ENCODE results near the gene SPHK2.
A peak's percentile ranks its signal among the peaks of the same experiment; 100 is the strongest.

SPHK2 gene

GRCh38 chr19:48644355-48644754, 25.0 kb downstream of the SPHK2 start:
- Histone ChIP-seq H3K27ac (ENCODE audit: low read depth in 2 of 2, low read length in 2 of 2) (no peak overlapping the region), H3K9ac (ENCODE audit: low read depth in 1 of 2, low read length in 2 of 2) (no peak overlapping the region), H3K4me3 (ENCODE audit: low read length in 2 of 2) (no peak overlapping the region), H3K36me3 (ENCODE audit: control insufficient read depth in 2 of 2, insufficient read depth in 2 of 2, low read length in 2 of 2) (no peaks in the 10 kb centered on the region), H3K4me1 (ENCODE audit: control insufficient read depth in 2 of 2, insufficient read depth in 2 of 2, low read length in 2 of 2) (peaks cover 8 to 19% of the 10 kb centered on the region in 2 donors), H3K9me3 (ENCODE audit: control insufficient read depth in 2 of 2, low read length in 2 of 2) (no peaks in the 10 kb centered on the region), H3K27me3 (ENCODE audit: control insufficient read depth in 2 of 2, insufficient read depth in 2 of 2, low read length in 2 of 2) (peaks cover 0 to 11% of the 10 kb centered on the region in 2 donors)

GRCh38 chr19:48644839-48645619, 25.7 kb downstream of the SPHK2 start:
- H3K4me3 ChIP-seq (ENCODE audit: low read length in 2 of 2), result peak overlapping the region; percentile 53 to 64
- peaks cover 8 to 16% of the 10 kb centered on the region in 2 donors for H3K4me1 ChIP-seq (ENCODE audit: control insufficient read depth in 2 of 2, insufficient read depth in 2 of 2, low read length in 2 of 2)
- H3K27me3 ChIP-seq (ENCODE audit: control insufficient read depth in 2 of 2, insufficient read depth in 2 of 2, low read length in 2 of 2), result peaks cover 0 to 11% of the 10 kb centered on the region in 2 donors
- H3K36me3 ChIP-seq (ENCODE audit: control insufficient read depth in 2 of 2, insufficient read depth in 2 of 2, low read length in 2 of 2), result no peaks in the 10 kb centered on the region
- H3K27ac ChIP-seq (ENCODE audit: low read depth in 2 of 2, low read length in 2 of 2), result peak overlapping the region; percentile 52 to 75
- H3K9me3 ChIP-seq (ENCODE audit: control insufficient read depth in 2 of 2, low read length in 2 of 2), result no peaks in the 10 kb centered on the region
- peak overlapping the region; percentile 43 to 59 for H3K9ac ChIP-seq (ENCODE audit: low read depth in 1 of 2, low read length in 2 of 2)

GRCh38 chr19:48645620-48646000, 26.3 kb downstream of the SPHK2 start:
- Histone ChIP-seq H3K4me3 (ENCODE audit: low read length in 2 of 2) (peak overlapping the region; percentile 53 to 64), H3K4me1 (ENCODE audit: control insufficient read depth in 2 of 2, insufficient read depth in 2 of 2, low read length in 2 of 2) (peaks cover 8 to 15% of the 10 kb centered on the region in 2 donors), H3K27ac (ENCODE audit: low read depth in 2 of 2, low read length in 2 of 2) (peak overlapping the region; percentile 52 to 75)

GRCh38 chr19:48646001-48646721, 26.9 kb downstream of the SPHK2 start, which contains the start of gene CA11:
Gene CA11, minus strand, starts transcription at chr19:48646187. Its CDS starts 555 bp downstream, at chr19:48645632.
- H3K27me3 ChIP-seq (ENCODE audit: control insufficient read depth in 2 of 2, insufficient read depth in 2 of 2, low read length in 2 of 2), result peaks cover 0 to 11% of the 10 kb centered on the region in 2 donors
- H3K36me3 ChIP-seq (ENCODE audit: control insufficient read depth in 2 of 2, insufficient read depth in 2 of 2, low read length in 2 of 2), result no peaks in the 10 kb centered on the region
- peak within 1 kb of the TSS; percentile 43 to 59 for H3K9ac ChIP-seq (ENCODE audit: low read depth in 1 of 2, low read length in 2 of 2)
- peak within 1 kb of the TSS; percentile 53 to 64 for H3K4me3 ChIP-seq (ENCODE audit: low read length in 2 of 2)
- H3K4me1 ChIP-seq (ENCODE audit: control insufficient read depth in 2 of 2, insufficient read depth in 2 of 2, low read length in 2 of 2), result peaks cover 8 to 15% of the 10 kb centered on the region in 2 donors
- no peaks in the 10 kb centered on the region for H3K9me3 ChIP-seq (ENCODE audit: control insufficient read depth in 2 of 2, low read length in 2 of 2)
- H3K27ac ChIP-seq (ENCODE audit: low read depth in 2 of 2, low read length in 2 of 2), result peak within 1 kb of the TSS; percentile 52 to 75

More at GRCh38 chr19:48645620-48646000, 26.3 kb downstream of the SPHK2 start:
- Histone ChIP-seq H3K36me3 (ENCODE audit: control insufficient read depth in 2 of 2, insufficient read depth in 2 of 2, low read length in 2 of 2) (no peaks in the 10 kb centered on the region), H3K27me3 (ENCODE audit: control insufficient read depth in 2 of 2, insufficient read depth in 2 of 2, low read length in 2 of 2) (peaks cover 0 to 11% of the 10 kb centered on the region in 2 donors), H3K9ac (ENCODE audit: low read depth in 1 of 2, low read length in 2 of 2) (peak overlapping the region; percentile 43 to 59), H3K9me3 (ENCODE audit: control insufficient read depth in 2 of 2, low read length in 2 of 2) (no peaks in the 10 kb centered on the region)

GRCh38 chr19:48646722-48647216, 27.5 kb downstream of the SPHK2 start:
- peak overlapping the region in 1 of 2 donors; percentile 41 for H3K9ac ChIP-seq (ENCODE audit: low read depth in 1 of 2, low read length in 2 of 2)
- H3K36me3 ChIP-seq (ENCODE audit: control insufficient read depth in 2 of 2, insufficient read depth in 2 of 2, low read length in 2 of 2), result no peaks in the 10 kb centered on the region
- H3K9me3 ChIP-seq (ENCODE audit: control insufficient read depth in 2 of 2, low read length in 2 of 2), result no peaks in the 10 kb centered on the region
- peak overlapping the region; percentile 37 to 64 for H3K4me3 ChIP-seq (ENCODE audit: low read length in 2 of 2)
- peaks cover 0 to 11% of the 10 kb centered on the region in 2 donors for H3K27me3 ChIP-seq (ENCODE audit: control insufficient read depth in 2 of 2, insufficient read depth in 2 of 2, low read length in 2 of 2)
- H3K27ac ChIP-seq (ENCODE audit: low read depth in 2 of 2, low read length in 2 of 2), result peak overlapping the region in 1 of 2 donors; percentile 75
- peaks cover 8 to 15% of the 10 kb centered on the region in 2 donors for H3K4me1 ChIP-seq (ENCODE audit: control insufficient read depth in 2 of 2, insufficient read depth in 2 of 2, low read length in 2 of 2)

- no peak overlapping the region for H3K4me3 ChIP-seq (ENCODE audit: low read length in 2 of 2)
- H3K36me3 ChIP-seq (ENCODE audit: control insufficient read depth in 2 of 2, insufficient read depth in 2 of 2, low read length in 2 of 2), result no peaks in the 10 kb centered on the region
- peaks cover 0 to 11% of the 10 kb centered on the region in 2 donors for H3K27me3 ChIP-seq (ENCODE audit: control insufficient read depth in 2 of 2, insufficient read depth in 2 of 2, low read length in 2 of 2)
- no peak overlapping the region for H3K27ac ChIP-seq (ENCODE audit: low read depth in 2 of 2, low read length in 2 of 2)
- peaks cover 8 to 15% of the 10 kb centered on the region in 2 donors for H3K4me1 ChIP-seq (ENCODE audit: control insufficient read depth in 2 of 2, insufficient read depth in 2 of 2, low read length in 2 of 2)
- no peak overlapping the region for H3K9ac ChIP-seq (ENCODE audit: low read depth in 1 of 2, low read length in 2 of 2)
- no peaks in the 10 kb centered on the region for H3K9me3 ChIP-seq (ENCODE audit: control insufficient read depth in 2 of 2, low read length in 2 of 2)
Observed at GRCh38 chr19:48648134-48648533, 28.8 kb downstream of the SPHK2 start.

- Histone ChIP-seq H3K27ac (ENCODE audit: low read depth in 2 of 2, low read length in 2 of 2) (no peak overlapping the region), H3K27me3 (ENCODE audit: control insufficient read depth in 2 of 2, insufficient read depth in 2 of 2, low read length in 2 of 2) (peaks cover 0 to 5% of the 10 kb centered on the region in 2 donors), H3K4me1 (ENCODE audit: control insufficient read depth in 2 of 2, insufficient read depth in 2 of 2, low read length in 2 of 2) (peaks cover 0 to 3% of the 10 kb centered on the region in 2 donors)
Observed at GRCh38 chr19:48650974-48651682, 31.8 kb downstream of the SPHK2 start.

GRCh38 chr19:48651683-48652048, 32.4 kb downstream of the SPHK2 start:
- no peak overlapping the region for H3K4me3 ChIP-seq (ENCODE audit: low read length in 2 of 2)
- peaks cover 0 to 5% of the 10 kb centered on the region in 2 donors for H3K27me3 ChIP-seq (ENCODE audit: control insufficient read depth in 2 of 2, insufficient read depth in 2 of 2, low read length in 2 of 2)
- no peaks in the 10 kb centered on the region for H3K4me1 ChIP-seq (ENCODE audit: control insufficient read depth in 2 of 2, insufficient read depth in 2 of 2, low read length in 2 of 2)
- H3K9me3 ChIP-seq (ENCODE audit: control insufficient read depth in 2 of 2, low read length in 2 of 2), result no peaks in the 10 kb centered on the region
- no peak overlapping the region for H3K27ac ChIP-seq (ENCODE audit: low read depth in 2 of 2, low read length in 2 of 2)
- no peak overlapping the region for H3K9ac ChIP-seq (ENCODE audit: low read depth in 1 of 2, low read length in 2 of 2)
- H3K36me3 ChIP-seq (ENCODE audit: control insufficient read depth in 2 of 2, insufficient read depth in 2 of 2, low read length in 2 of 2), result no peaks in the 10 kb centered on the region

More at GRCh38 chr19:48650974-48651682, 31.8 kb downstream of the SPHK2 start:
- Histone ChIP-seq H3K4me3 (ENCODE audit: low read length in 2 of 2) (no peak overlapping the region), H3K9ac (ENCODE audit: low read depth in 1 of 2, low read length in 2 of 2) (no peak overlapping the region), H3K9me3 (ENCODE audit: control insufficient read depth in 2 of 2, low read length in 2 of 2) (no peaks in the 10 kb centered on the region), H3K36me3 (ENCODE audit: control insufficient read depth in 2 of 2, insufficient read depth in 2 of 2, low read length in 2 of 2) (no peaks in the 10 kb centered on the region)

GRCh38 chr19:48654299-48655059, 35.2 kb downstream of the SPHK2 start:
- H3K9ac ChIP-seq (ENCODE audit: low read depth in 1 of 2, low read length in 2 of 2), result no peak overlapping the region
- no peak overlapping the region for H3K4me3 ChIP-seq (ENCODE audit: low read length in 2 of 2)
- no peak overlapping the region for H3K27ac ChIP-seq (ENCODE audit: low read depth in 2 of 2, low read length in 2 of 2)
- H3K4me1 ChIP-seq (ENCODE audit: control insufficient read depth in 2 of 2, insufficient read depth in 2 of 2, low read length in 2 of 2), result no peaks in the 10 kb centered on the region
- no peaks in the 10 kb centered on the region for H3K36me3 ChIP-seq (ENCODE audit: control insufficient read depth in 2 of 2, insufficient read depth in 2 of 2, low read length in 2 of 2)
- no peaks in the 10 kb centered on the region for H3K9me3 ChIP-seq (ENCODE audit: control insufficient read depth in 2 of 2, low read length in 2 of 2)
- H3K27me3 ChIP-seq (ENCODE audit: control insufficient read depth in 2 of 2, insufficient read depth in 2 of 2, low read length in 2 of 2), result no peaks in the 10 kb centered on the region
